ACC112 (cell line): Measurements from ENCODE around the gene PTBP3.

Experiments used
- H2AFZ ChIP-seq: fragments of 200-600 bp; sonication (generic); one replicate; pipeline ENCODE4 v1.6.0; 2017; ENCODE audit warnings: antibody characterized with exemption, low read length; ENCODE audit not compliant: unreplicated experiment
- H3K27ac ChIP-seq: fragments of 200-600 bp; sonication (generic); 2 replicates; pipeline ENCODE4 v1.5.1; 2014; ENCODE audit warnings: low read depth, mild to moderate bottlenecking, antibody characterized with exemption, low read length, moderate library complexity
- H3K27me3 ChIP-seq: fragments of 200-600 bp; sonication (generic); 2 replicates; pipeline ENCODE4 v1.6.1; 2014; ENCODE audit warnings: mild to moderate bottlenecking, antibody characterized with exemption, low read length, moderate library complexity, mixed read lengths; ENCODE audit not compliant: insufficient read depth
- H3K36me3 ChIP-seq: fragments of 200-600 bp; sonication (generic); 2 replicates; pipeline ENCODE4 v1.6.1; 2016; ENCODE audit warnings: mild to moderate bottlenecking, antibody characterized with exemption, low read length, moderate library complexity, mixed read lengths; ENCODE audit not compliant: insufficient read depth
- H3K4me1 ChIP-seq: fragments of 200-600 bp; sonication (generic); one replicate; pipeline ENCODE4 v1.6.1; 2016; ENCODE audit warnings: low read length, mixed read lengths; ENCODE audit not compliant: insufficient read depth, unreplicated experiment, control insufficient read depth
- H3K4me3 ChIP-seq: fragments of 200-600 bp; sonication (generic); 2 replicates; pipeline ENCODE4 v1.5.1; 2014; ENCODE audit warnings: mild to moderate bottlenecking, low read depth, low read length
- H3K79me2 ChIP-seq: fragments of 200-600 bp; sonication (generic); one replicate; pipeline ENCODE4 v1.6.0; 2016; ENCODE audit warnings: low read length; ENCODE audit not compliant: control insufficient read depth, unreplicated experiment, insufficient read depth

PTBP3 gene

GRCh38 chr9:112323378-112323854, 10.0 kb downstream of the PTBP3 start:
- no peak overlapping the region for H3K27ac ChIP-seq

GRCh38 chr9:112322701-112323377, 10.6 kb downstream of the PTBP3 start:
- H3K4me3 ChIP-seq, result no peak overlapping the region
- no peaks in the 10 kb centered on the region for H3K4me1 ChIP-seq
- no peak overlapping the region for H2AFZ ChIP-seq
- peaks cover 7% of the 10 kb centered on the region for H3K36me3 ChIP-seq
- H3K79me2 ChIP-seq, result peaks cover 88% of the 10 kb centered on the region
- H3K27ac ChIP-seq, result no peak overlapping the region
- no peaks in the 10 kb centered on the region for H3K27me3 ChIP-seq

More at GRCh38 chr9:112323378-112323854, 10.0 kb downstream of the PTBP3 start:
- H3K4me3 ChIP-seq, result no peak overlapping the region
- peaks cover 7% of the 10 kb centered on the region for H3K36me3 ChIP-seq
- no peaks in the 10 kb centered on the region for H3K27me3 ChIP-seq
- H3K4me1 ChIP-seq, result peaks cover 5% of the 10 kb centered on the region
- H2AFZ ChIP-seq, result no peak overlapping the region
- peaks cover 88% of the 10 kb centered on the region for H3K79me2 ChIP-seq

- Histone ChIP-seq H3K4me3 (no peak overlapping the region), H2AFZ (no peak overlapping the region), H3K36me3 (no peaks in the 10 kb centered on the region; the same call in 1 of the 2 replicates), H3K4me1 (peaks cover 11% of the 10 kb centered on the region), H3K79me2 (peaks cover 88% of the 10 kb centered on the region), H3K27me3 (no peaks in the 10 kb centered on the region), H3K27ac (no peak overlapping the region)
Measured at GRCh38 chr9:112316258-112316943, 17.0 kb downstream of the PTBP3 start.

- Histone ChIP-seq H3K79me2 (peaks cover 90% of the 10 kb centered on the region), H3K27ac (no peak overlapping the region), H3K4me3 (no peak overlapping the region), H2AFZ (no peak overlapping the region), H3K27me3 (no peaks in the 10 kb centered on the region), H3K36me3 (no peaks in the 10 kb centered on the region; the same call in 1 of the 2 replicates), H3K4me1 (peaks cover 11% of the 10 kb centered on the region)
Measured at GRCh38 chr9:112315331-112316257, 17.8 kb downstream of the PTBP3 start.

- Histone ChIP-seq H3K79me2 (peaks cover 90% of the 10 kb centered on the region), H3K36me3 (no peaks in the 10 kb centered on the region; the same call in 1 of the 2 replicates), H2AFZ (no peak overlapping the region), H3K4me1 (peaks cover 11% of the 10 kb centered on the region), H3K27me3 (no peaks in the 10 kb centered on the region), H3K4me3 (no peak overlapping the region), H3K27ac (no peak overlapping the region)
Measured at GRCh38 chr9:112312139-112312538, 21.3 kb downstream of the PTBP3 start.

- no peak overlapping the region for H3K4me3 ChIP-seq
- no peaks in the 10 kb centered on the region for H3K27me3 ChIP-seq
- no peak overlapping the region for H2AFZ ChIP-seq
- H3K36me3 ChIP-seq, result no peaks in the 10 kb centered on the region; the same call in 1 of the 2 replicates
- H3K79me2 ChIP-seq, result peaks cover 87% of the 10 kb centered on the region
- H3K4me1 ChIP-seq, result peaks cover 10% of the 10 kb centered on the region
- H3K27ac ChIP-seq, result no peak overlapping the region
Measured at GRCh38 chr9:112311497-112311896, 21.9 kb downstream of the PTBP3 start.

- Histone ChIP-seq H3K79me2 (peaks cover 84% of the 10 kb centered on the region), H3K36me3 (no peaks in the 10 kb centered on the region; the same call in 1 of the 2 replicates), H3K27me3 (no peaks in the 10 kb centered on the region), H3K4me3 (no peak overlapping the region), H2AFZ (no peak overlapping the region), H3K27ac (no peak overlapping the region), H3K4me1 (peaks cover 4% of the 10 kb centered on the region)
Measured at GRCh38 chr9:112310826-112311225, 22.6 kb downstream of the PTBP3 start.

- Histone ChIP-seq H3K79me2 (peaks cover 80% of the 10 kb centered on the region), H3K27me3 (no peaks in the 10 kb centered on the region), H3K4me1 (no peaks in the 10 kb centered on the region), H3K27ac (no peak overlapping the region), H2AFZ (no peak overlapping the region), H3K4me3 (no peak overlapping the region), H3K36me3 (no peaks in the 10 kb centered on the region; the same call in 1 of the 2 replicates)
Measured at GRCh38 chr9:112308588-112308987, 24.8 kb downstream of the PTBP3 start.

- Histone ChIP-seq H3K27ac (no peak overlapping the region), H3K36me3 (no peaks in the 10 kb centered on the region), H3K79me2 (peaks cover 85% of the 10 kb centered on the region), H3K4me3 (no peak overlapping the region), H3K27me3 (no peaks in the 10 kb centered on the region), H3K4me1 (peaks cover 14% of the 10 kb centered on the region), H2AFZ (no peak overlapping the region)
Measured at GRCh38 chr9:112301420-112301819, 32.0 kb downstream of the PTBP3 start.

GRCh38 chr9:112299514-112299913, 33.9 kb downstream of the PTBP3 start:
- Histone ChIP-seq H3K4me1 (peaks cover 14% of the 10 kb centered on the region), H3K4me3 (peak overlapping the region; percentile 2; the same call in 1 of the 2 replicates), H3K27ac (peak overlapping the region; percentile 69), H3K36me3 (no peaks in the 10 kb centered on the region), H3K27me3 (no peaks in the 10 kb centered on the region), H3K79me2 (peaks cover 81% of the 10 kb centered on the region), H2AFZ (no peak overlapping the region)
